ENCODE data around the gene CREB3L2.

The CREB3L2 gene

DNA sequence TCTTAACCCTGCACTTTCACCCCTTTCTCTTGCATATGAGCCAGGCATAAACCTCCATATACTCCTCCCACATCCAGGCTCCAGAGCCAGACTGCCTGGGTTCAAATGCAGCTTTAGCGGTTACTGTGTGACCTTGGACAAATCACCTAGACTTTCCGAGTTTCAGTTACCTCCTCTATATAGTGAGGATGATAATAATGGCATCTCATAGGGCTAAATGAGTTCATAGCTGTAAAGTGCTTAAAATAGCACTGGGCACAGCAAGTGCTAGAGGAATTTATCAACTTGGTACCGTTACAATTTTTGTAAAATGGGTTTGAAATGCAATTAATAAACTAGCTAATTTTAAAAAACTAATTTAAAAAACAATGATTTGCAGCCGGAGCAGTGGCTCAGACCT lies 101.7 kb downstream of the CREB3L2 start:
- no peak for DNase-seq (ENCODE audit: low read depth)
- TF ChIP-seq, protein P1, sequence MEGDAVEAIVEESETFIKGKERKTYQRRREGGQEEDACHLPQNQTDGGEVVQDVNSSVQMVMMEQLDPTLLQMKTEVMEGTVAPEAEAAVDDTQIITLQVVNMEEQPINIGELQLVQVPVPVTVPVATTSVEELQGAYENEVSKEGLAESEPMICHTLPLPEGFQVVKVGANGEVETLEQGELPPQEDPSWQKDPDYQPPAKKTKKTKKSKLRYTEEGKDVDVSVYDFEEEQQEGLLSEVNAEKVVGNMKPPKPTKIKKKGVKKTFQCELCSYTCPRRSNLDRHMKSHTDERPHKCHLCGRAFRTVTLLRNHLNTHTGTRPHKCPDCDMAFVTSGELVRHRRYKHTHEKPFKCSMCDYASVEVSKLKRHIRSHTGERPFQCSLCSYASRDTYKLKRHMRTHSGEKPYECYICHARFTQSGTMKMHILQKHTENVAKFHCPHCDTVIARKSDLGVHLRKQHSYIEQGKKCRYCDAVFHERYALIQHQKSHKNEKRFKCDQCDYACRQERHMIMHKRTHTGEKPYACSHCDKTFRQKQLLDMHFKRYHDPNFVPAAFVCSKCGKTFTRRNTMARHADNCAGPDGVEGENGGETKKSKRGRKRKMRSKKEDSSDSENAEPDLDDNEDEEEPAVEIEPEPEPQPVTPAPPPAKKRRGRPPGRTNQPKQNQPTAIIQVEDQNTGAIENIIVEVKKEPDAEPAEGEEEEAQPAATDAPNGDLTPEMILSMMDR (conservative IDR thresholded peaks at IDR 0.05; ENCODE audit: low read length), result no peak
- no peak overlapping the region for H3K4me3 ChIP-seq (ENCODE audit: low read length)

DNA sequence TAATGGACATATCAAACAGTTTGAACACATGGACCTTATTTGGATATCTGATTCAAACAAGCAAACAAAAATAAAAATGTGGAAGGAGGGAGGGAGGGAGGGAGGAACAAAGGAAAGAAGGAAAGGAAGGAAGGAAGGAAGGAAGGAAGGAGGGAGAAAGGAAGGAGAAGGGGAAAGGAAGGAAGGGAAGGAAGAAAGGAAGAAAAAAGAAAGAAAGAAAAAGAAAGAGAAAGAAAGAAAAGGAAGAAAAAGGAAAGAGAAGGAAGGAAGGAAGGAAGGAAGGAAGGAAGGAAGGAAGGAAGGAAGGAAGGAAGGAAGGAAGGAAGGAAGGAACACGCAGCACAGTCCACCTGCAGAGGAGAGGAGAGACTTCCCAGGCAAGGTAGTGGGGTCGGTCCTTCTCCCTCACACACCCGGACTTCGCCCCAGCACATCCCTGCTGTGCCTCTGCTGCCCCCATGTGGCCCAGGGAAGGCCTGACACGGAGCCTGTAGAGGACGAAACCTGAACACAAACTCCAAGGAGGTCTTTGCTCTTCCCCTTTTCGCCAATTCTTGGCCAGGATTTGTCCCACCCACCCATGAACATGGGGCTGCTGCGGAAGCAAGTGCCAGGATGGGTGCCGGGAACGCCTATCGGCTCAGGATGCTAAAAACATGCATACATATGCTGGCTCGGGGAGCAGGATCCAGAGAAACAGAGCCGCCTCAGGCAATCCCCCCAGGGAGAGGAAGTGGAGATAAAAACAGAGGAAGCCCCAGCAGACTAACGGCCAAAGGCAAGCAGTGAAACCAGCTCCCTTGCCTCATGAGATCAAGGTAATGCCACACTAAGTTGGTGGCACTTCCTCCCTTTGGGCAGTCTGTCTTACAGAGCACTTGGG lies 102.8 kb downstream of the CREB3L2 start:
- no peak overlapping the region; the same call in 1 of the 2 replicates for H3K4me3 ChIP-seq (ENCODE audit: low read length)
- TF ChIP-seq, protein P1 (conservative IDR thresholded peaks at IDR 0.05; ENCODE audit: low read length), result peak; percentile 97
- peak; percentile 65 for DNase-seq (ENCODE audit: low read depth)

DNA sequence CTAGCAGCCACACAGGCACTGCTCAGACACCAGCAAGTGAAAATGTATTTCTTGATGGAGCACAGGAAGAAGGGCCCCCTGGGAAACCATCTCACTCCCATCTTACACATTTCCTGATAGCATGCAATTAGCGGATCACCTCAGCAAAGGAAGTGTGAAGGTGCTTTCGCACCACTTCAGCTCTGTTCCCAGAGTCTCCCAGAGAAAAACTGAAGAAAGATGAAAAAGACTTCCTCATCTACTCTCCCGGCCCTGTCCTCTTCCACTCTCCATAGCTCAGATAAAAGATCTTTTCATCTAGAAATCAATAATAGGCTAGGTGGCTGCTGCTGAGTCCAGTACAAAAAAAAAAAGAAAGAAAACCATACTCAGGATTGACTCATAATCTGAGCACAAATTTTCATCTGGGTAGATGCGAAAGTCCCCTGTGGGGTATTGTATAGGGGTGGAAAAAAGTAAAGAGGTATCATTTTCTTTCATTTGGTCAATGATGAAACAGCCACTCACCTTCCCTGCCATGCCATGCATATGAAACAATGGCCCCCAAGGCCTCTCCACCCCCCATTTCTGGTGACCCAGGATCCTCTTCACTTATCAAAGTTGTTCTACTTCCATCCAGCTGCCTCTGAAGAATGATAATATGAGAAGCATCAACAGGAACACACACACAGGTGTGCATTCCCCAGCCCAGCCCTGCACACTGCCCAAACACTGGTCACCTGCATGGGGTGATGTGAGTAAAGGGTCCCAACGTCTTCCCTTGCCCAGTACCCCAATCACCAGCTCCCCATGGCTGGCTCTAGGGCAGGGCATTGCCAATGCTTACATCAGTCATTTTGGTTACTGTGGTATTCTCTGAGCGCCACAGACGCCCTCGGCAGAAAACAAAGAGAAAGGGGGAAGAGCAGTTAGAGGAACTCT lies 106.3 kb downstream of the CREB3L2 start:
- DNase-seq (ENCODE audit: low read depth), result no peak
- H3K4me3 ChIP-seq (ENCODE audit: low read length), result no peak overlapping the region

DNA sequence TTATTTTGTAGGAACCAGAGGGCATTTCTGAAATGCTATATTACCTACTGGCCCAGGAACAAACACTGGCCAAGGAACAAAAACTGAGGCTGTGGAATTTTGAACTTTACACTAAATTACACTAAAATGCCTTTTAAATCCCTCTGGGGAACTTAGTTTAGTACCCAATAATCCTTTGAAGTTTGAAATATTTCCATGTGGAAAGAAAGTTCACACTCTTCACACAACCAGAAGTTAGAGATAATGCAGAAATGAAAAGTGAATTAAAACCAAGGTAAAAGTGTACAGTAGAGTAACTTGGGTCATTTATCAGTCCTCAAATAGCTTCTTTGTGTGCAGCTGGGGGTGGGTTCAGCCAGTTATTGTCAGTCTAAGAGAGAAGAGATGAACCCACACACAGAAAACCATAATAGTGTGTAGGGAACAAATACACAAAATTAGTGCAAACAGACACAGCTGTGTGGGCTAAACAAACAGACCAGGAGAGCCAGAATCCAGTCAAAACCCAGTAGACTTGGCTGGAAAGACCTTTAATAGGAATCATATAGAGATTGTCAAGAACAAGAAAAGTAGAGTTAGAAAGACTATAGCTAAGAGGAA lies 108.6 kb downstream of the CREB3L2 start:
- no peak for DNase-seq (ENCODE audit: low read depth)

More for the DNA sequence above, 106.3 kb downstream of the CREB3L2 start:
- TF ChIP-seq, protein P1 (conservative IDR thresholded peaks at IDR 0.05; ENCODE audit: low read length), result no peak

DNA sequence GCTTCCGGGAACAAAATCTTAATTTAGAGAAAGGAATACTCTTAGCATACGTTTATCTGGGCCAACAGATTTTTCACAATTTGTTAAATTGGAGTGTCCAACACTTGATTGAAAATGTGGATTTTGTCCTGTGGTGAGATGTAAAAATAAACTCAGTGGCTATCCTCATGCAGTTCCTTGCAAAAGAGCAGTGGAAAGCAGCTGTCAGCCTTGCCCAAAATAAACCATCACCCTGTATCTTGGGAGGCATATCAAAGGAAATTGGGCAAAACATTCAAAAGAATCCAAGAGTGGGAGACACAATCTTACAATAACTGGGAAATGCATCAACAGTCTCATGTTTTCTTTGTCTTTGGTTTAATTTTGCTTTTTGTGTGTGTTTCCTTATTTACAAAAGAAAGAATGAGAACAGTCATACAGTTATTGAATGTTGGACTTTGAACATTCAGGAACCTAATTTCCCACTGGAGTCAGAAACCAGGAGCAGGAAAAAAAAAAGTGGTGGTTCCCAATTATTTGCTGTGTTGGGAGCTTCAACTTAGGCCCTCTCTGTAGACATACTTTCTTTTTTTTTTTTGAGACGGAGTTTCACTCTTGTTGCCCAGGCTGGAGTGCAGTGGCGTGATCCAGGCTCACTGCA lies 110.8 kb downstream of the CREB3L2 start:
- H3K4me3 ChIP-seq (ENCODE audit: low read length), result no peak overlapping the region
- TF ChIP-seq, protein P1 (conservative IDR thresholded peaks at IDR 0.05; ENCODE audit: low read length), result no peak
- no peak for DNase-seq (ENCODE audit: low read depth)

More for the DNA sequence above, 108.6 kb downstream of the CREB3L2 start:
- TF ChIP-seq, protein P1 (conservative IDR thresholded peaks at IDR 0.05; ENCODE audit: low read length), result no peak
- H3K4me3 ChIP-seq (ENCODE audit: low read length), result no peak overlapping the region

DNA sequence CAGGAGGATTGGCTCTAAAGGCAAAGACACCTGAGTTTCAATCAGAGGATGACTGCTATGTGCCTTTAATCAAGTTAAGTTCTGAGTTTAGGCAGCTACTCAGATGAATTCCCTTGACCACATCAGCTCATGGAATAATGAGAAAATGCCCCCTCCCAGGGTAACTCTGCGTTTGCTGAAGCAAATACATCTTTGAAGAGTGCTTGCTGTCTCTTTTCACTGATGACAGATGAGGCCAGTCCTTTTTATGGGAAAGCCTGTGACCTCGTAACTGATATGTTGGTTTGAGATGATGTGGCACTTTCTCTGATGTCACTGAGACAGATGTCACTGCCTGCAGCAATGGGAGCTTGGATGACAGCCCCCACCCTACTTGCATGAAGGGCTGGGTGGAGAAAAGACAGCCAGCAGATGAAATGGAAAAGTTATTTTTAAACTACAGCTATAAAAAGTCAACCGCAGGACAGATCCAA lies 111.4 kb downstream of the CREB3L2 start:
- TF ChIP-seq, protein P1 (conservative IDR thresholded peaks at IDR 0.05; ENCODE audit: low read length), result no peak
- no peak overlapping the region for H3K4me3 ChIP-seq (ENCODE audit: low read length)
- DNase-seq (ENCODE audit: low read depth), result no peak
